ENCODE measurements around the gene EXOC4.

GRCh38 chr7:133436014-133436428, 183.1 kb downstream of the EXOC4 start:
- no peak for TF ChIP-seq YY1 (IDR thresholded peaks at IDR 0.05; ENCODE audit: insufficient read depth, insufficient read length)
- TF ChIP-seq ZNF274 (IDR thresholded peaks at IDR 0.05; ENCODE audit: low read depth, low read length) = no peak

Measured in NT2/D1 (cell line).